Dendritic cell treated with granulocyte-macrophage colony-stimulating factor and Interleukin-4, amounts not matched to agents 40 ng/mL and 50 ng/mL, for 4 days (primary cell): ENCODE results near the gene LMOD2.

Experiments used
- H3K27ac Mint-ChIP-seq: one replicate; pipeline ENCODE4 v1.8.0; 2022; ENCODE audit warnings: mild to moderate bottlenecking, mixed read lengths
- H3K27me3 Mint-ChIP-seq: one replicate; pipeline ENCODE4 v1.8.0; 2022; ENCODE audit warnings: mild to moderate bottlenecking, mixed read lengths
- H3K36me3 Mint-ChIP-seq: one replicate; pipeline ENCODE4 v1.8.0; 2022; ENCODE audit warnings: low read depth, mixed read lengths
- H3K4me1 Mint-ChIP-seq: one replicate; pipeline ENCODE4 v1.8.0; 2022; ENCODE audit warnings: low read depth, mixed read lengths
- H3K4me3 Mint-ChIP-seq: one replicate; pipeline ENCODE4 v1.8.0; 2022; ENCODE audit warnings: mild to moderate bottlenecking, moderate library complexity, mixed read lengths
- H3K9me3 Mint-ChIP-seq: one replicate; pipeline ENCODE4 v1.8.0; 2022; ENCODE audit warnings: mixed read lengths
- intact Hi-C: fragments of 100-400 bp; cut with micrococcal nuclease; formaldehyde crosslinking; loops from one replicate; pipeline ENCODE4 v1.15.0; 2022

Gene LMOD2

DNA sequence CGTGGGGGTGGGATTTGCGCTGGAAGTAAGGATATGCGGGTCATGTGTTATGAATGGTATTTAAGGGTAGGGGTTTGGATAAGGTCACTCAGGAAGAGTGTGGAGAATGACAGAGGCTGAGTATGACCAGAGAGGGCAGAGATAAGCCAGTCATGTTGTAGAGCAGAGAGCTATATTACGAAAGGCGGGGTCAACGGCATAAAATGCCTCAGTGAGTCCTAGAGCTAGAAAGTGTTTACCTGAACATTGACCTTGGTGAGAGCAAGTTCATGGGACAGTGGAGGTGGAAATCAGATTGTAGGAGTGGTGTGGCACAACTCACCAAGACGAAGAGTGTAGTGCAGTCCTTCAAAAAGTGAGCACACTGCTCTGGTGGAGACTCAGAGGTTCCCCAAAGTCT, 13.8 kb downstream of the LMOD2 start:
- H3K36me3 Mint-ChIP-seq: no peaks in the 10 kb centered on the region
- H3K9me3 Mint-ChIP-seq: no peaks in the 10 kb centered on the region
- H3K4me1 Mint-ChIP-seq: no peaks in the 10 kb centered on the region
- H3K27me3 Mint-ChIP-seq: peaks cover 2% of the 10 kb centered on the region
- H3K27ac Mint-ChIP-seq: no peak overlapping the region
- H3K4me3 Mint-ChIP-seq: no peak overlapping the region
- intact Hi-C loops: no loop called here

DNA sequence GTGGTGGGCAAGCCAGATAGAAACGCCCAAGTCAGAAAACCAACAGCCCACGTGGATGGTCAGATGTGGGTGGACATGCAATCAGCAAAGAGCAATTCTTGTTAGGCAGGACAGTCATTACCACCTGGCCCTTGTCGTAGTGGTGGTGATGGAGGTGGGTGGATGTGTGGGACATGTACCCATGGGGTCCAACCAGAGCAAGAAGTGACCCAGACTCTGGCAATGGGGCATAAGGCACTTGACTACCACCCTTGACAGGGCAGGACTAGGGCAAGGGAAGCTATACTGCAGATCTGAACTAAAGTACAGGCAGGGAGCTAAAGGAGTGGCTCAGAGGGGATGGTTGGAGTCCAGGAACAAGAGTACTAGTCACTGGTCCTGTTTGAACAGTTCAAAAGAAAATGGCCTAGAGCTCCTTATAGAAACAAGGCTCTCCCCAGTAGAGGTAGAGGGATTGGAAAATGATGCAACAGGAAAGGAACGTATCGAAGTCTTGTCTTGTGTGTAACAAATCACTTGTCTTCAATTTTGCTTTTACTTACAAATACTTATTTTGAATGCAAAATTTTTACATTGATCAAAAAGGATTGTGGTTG, 17.6 kb downstream of the LMOD2 start:
- Mint-ChIP-seq H3K4me1 (no peaks in the 10 kb centered on the region), H3K4me3 (no peak overlapping the region), H3K9me3 (no peaks in the 10 kb centered on the region), H3K27me3 (no peaks in the 10 kb centered on the region), H3K36me3 (no peaks in the 10 kb centered on the region), H3K27ac (no peak overlapping the region)
- intact Hi-C loops: no loop called here

DNA sequence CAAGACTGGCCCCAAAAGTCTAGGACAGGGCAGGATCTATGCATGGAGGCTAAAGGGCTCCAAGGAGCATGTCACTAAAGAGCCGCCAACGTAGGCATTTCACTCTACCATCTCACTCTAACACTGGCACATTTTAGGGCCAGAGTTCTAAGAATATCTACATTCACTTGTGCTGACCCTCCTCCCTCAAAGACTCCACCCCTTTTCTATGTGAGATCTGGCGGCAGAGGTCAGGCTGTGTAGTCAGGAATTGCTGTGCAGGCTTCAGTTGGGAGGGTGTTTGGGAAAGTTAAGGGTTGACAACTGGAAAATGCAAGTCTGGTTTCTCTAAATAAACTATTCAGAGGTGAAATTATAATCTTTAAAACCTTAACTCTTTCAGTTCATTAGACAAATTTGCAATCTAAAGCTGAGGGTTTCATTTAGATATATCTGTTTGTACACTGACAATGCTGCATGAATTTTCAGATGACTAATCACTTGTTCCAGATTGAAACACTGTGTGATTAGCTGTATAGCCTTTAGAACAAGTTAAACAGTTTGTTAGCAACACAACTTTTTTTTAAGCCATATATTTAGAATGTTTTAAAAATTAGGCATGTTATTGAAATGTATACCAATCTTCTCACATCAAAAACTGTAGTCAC, 18.2 kb downstream of the LMOD2 start:
- Mint-ChIP-seq H3K4me3 (no peak overlapping the region), H3K36me3 (peaks cover 3% of the 10 kb centered on the region), H3K27ac (no peak overlapping the region), H3K4me1 (no peaks in the 10 kb centered on the region), H3K9me3 (no peaks in the 10 kb centered on the region), H3K27me3 (no peaks in the 10 kb centered on the region)
- intact Hi-C loops: no loop called here

DNA sequence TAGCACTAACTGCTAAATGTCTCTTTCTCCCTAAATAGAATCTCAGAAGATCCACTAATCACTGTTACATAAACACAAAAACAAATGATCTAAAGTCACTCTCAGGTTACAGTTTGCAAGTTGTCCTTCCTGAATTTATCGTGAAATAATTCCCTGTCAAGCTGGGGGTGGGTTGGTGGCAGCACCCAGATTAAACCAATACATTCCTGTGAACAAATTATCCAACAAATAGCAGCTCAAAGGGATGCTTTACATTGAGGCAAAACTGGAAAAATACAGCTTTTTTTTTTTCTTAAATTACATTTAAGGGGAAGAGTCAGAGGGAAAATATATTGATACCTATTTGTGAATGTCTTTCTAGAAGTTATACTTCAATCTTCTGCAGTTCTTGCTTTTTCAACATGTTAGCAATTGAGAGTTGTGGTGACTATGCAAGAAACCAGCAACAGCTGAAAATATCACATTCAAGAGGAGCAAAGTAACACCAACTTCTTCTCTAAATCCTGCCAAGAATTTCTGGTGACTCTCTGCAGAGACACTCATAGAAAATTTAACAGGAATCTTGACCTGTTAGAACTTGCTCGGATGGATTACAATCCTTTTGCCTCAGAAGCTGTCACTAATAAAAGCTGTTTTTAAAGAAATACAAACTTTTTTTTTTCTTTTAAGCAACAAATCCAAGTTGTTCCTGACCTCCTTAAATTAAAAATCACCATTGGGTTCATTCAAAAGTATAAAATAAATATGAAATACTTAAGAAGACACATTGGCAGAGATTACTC, 18.9 kb downstream of the LMOD2 start:
- intact Hi-C loops: no loop called here
- H3K9me3 Mint-ChIP-seq: no peaks in the 10 kb centered on the region
- H3K4me1 Mint-ChIP-seq: no peaks in the 10 kb centered on the region
- no peaks in the 10 kb centered on the region for H3K27me3 Mint-ChIP-seq
- no peak overlapping the region for H3K4me3 Mint-ChIP-seq
- peaks cover 8% of the 10 kb centered on the region for H3K36me3 Mint-ChIP-seq
- H3K27ac Mint-ChIP-seq: no peak overlapping the region

DNA sequence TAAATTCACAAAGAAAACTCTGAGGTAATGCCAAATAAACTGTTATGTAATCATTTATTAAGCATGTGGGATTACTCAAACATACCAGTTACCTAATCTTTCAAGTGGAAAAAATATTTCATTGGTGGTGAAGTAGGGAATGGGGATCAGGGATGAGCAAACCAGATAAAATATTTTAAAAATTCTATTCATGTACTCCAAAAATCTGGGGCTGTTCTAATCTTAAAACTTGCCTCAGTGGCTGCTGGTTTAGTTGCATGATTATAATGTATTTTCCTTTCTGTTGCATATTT, 19.5 kb downstream of the LMOD2 start:
- H3K36me3 Mint-ChIP-seq: peaks cover 8% of the 10 kb centered on the region
- H3K9me3 Mint-ChIP-seq: no peaks in the 10 kb centered on the region
- no peak overlapping the region for H3K27ac Mint-ChIP-seq
- intact Hi-C loops: no loop called here
- no peak overlapping the region for H3K4me3 Mint-ChIP-seq
- no peaks in the 10 kb centered on the region for H3K4me1 Mint-ChIP-seq
- H3K27me3 Mint-ChIP-seq: no peaks in the 10 kb centered on the region

DNA sequence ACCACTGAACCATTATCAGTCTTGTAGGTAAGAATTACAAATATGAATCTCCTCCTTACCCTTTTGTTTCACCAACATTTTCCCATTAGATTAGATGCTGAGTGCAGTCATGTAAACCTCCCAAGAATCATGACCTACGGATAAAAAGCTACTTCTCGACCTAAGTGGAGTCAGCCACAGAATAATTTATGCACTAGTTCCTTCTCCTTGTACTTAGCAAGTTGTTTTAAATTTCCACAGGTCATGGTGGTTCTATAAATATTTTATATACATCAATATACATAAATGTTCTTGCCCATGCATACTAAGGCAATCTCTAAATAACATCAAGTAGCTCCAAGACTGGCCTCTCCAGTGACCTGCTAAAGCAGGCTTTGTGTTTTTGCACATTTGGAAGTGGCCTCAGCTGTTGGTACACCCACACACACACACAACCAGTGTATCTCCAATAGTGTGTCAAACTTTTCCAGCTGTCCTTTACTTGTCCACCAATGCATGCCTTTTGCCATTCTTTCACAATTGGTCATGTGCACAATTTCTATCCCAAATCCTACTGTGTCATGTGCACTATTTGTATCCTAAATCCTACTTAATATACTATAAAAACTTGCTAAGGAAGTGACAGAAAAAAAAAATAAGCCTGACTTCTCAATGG, 21.5 kb downstream of the LMOD2 start:
- H3K36me3 Mint-ChIP-seq: peaks cover 8% of the 10 kb centered on the region
- no peak overlapping the region for H3K4me3 Mint-ChIP-seq
- no peaks in the 10 kb centered on the region for H3K27me3 Mint-ChIP-seq
- H3K4me1 Mint-ChIP-seq: no peaks in the 10 kb centered on the region
- H3K9me3 Mint-ChIP-seq: no peaks in the 10 kb centered on the region
- no peak overlapping the region for H3K27ac Mint-ChIP-seq
- intact Hi-C loops: no loop called here

DNA sequence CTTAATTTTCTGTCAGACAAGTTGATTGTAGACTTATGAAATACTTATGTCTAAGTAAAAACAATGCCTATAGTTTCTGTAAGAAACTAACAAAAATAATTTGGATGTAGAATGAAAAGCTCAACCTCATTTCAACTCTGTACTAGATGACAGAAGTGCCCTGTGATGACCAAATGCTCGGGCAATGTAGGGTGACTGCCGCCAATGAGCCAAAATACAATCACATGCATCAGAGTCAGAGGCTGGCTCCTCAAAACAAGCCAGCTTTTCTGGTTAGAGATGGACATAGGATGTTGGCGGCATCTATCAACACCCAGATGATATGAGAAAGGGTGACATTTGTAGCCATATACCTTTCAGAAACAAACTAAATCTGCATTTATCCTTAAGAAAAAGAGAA, 23.9 kb downstream of the LMOD2 start:
- no peaks in the 10 kb centered on the region for H3K9me3 Mint-ChIP-seq
- peaks cover 21% of the 10 kb centered on the region for H3K36me3 Mint-ChIP-seq
- no peak overlapping the region for H3K27ac Mint-ChIP-seq
- H3K27me3 Mint-ChIP-seq: no peaks in the 10 kb centered on the region
- intact Hi-C loops: loop anchor here (10.0 kb wide), 1 partner anchor 185 kb away; no protein-coding TSS in a partner anchor
- H3K4me1 Mint-ChIP-seq: no peaks in the 10 kb centered on the region
- no peak overlapping the region for H3K4me3 Mint-ChIP-seq

DNA sequence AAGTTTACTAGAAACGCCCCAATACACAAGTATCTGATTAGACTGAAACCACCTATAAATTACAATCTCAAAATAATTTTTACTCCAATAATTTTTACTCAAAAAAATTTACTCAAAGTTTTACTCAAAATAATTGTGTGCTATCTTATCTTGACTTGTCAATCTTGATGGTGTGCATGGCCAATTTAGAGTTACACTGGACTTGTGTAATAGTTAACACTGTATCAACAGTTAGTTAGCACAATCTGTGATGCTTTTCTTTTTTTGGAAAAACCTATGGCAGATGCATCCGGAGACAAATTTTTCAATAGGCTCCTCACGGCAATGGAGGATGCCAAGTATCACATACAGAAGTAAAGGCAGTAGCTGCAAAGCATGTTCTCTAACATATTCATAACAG, 24.9 kb downstream of the LMOD2 start:
- Mint-ChIP-seq H3K9me3 (no peaks in the 10 kb centered on the region), H3K27me3 (no peaks in the 10 kb centered on the region), H3K4me3 (no peak overlapping the region), H3K4me1 (peaks cover 6% of the 10 kb centered on the region), H3K27ac (no peak overlapping the region), H3K36me3 (peaks cover 30% of the 10 kb centered on the region)
- intact Hi-C loops: loop anchor here (10.0 kb wide), 1 partner anchor 186 kb away; no protein-coding TSS in a partner anchor

DNA sequence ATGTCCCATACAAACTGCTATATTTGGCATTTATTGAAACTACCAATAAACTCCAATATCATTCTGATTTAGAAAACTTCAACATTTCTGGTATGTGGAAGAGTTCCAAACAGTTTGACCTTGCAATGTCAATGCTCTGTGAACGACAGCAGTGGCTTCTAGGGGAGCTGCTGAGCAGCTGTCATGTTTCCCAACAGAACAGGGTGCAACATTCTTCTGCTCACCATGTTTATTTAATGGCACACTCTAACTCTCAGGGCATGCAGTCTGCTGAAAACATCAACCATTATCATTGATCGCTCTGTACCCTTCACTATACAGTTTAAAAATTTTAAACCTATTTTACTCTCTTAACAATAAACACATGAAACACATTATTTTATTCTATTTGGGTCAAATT, 25.9 kb downstream of the LMOD2 start:
- H3K4me1 Mint-ChIP-seq: peaks cover 6% of the 10 kb centered on the region
- H3K36me3 Mint-ChIP-seq: peaks cover 30% of the 10 kb centered on the region
- no peak overlapping the region for H3K4me3 Mint-ChIP-seq
- H3K9me3 Mint-ChIP-seq: no peaks in the 10 kb centered on the region
- intact Hi-C loops: loop anchor here (10.0 kb wide), 1 partner anchor 187 kb away; no protein-coding TSS in a partner anchor
- H3K27me3 Mint-ChIP-seq: no peaks in the 10 kb centered on the region
- H3K27ac Mint-ChIP-seq: no peak overlapping the region

DNA sequence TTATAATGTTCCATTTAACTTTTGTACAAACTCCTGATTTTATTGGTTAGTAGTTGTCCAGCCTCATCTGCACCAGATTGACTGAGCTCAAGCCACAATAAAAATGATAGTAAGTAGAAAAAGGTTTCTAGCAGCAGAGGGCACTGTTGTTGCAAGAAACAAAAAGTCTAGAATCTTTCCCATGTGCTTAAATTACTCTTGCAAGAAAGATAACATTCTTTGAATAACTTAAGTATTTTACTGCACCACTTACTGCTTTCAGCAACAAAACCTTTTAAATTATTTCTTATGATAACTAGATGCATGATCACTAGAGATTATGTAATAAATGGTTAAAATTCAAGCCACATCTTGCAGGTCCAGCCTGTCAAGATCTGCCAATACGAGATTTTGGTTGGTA, 27.0 kb downstream of the LMOD2 start:
- intact Hi-C loops: loop anchor here (2.0 to 10.0 kb wide), 3 partner anchors 182 to 190 kb away; no protein-coding TSS in a partner anchor
- Mint-ChIP-seq H3K27ac (no peak overlapping the region), H3K4me1 (peaks cover 6% of the 10 kb centered on the region), H3K4me3 (no peak overlapping the region), H3K36me3 (peaks cover 41% of the 10 kb centered on the region), H3K27me3 (no peaks in the 10 kb centered on the region), H3K9me3 (no peaks in the 10 kb centered on the region)

DNA sequence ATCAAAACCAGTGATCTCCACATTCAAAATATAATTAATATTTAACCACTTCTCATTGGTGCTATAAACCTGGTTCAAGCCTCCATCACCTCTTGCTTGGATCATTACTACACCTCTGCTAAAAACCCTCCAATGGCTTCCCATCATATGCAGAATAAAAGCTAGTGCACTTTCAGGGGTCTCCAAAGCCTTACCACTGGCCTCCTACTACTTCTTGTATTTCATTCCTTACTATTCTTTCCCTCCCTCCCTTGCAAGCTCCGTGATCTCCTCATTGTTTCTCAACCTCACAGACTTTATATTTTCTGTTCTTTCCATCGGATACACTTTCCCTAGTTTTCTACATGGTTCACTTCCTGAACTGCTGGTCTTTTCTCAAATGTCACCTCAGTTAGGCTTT, 31.5 kb downstream of the LMOD2 start:
- intact Hi-C loops: loop anchor here (10.0 kb wide), 1 partner anchor 192 kb away; no protein-coding TSS in a partner anchor
- peaks cover 6% of the 10 kb centered on the region for H3K4me1 Mint-ChIP-seq
- H3K9me3 Mint-ChIP-seq: no peaks in the 10 kb centered on the region
- H3K36me3 Mint-ChIP-seq: peaks cover 57% of the 10 kb centered on the region
- no peaks in the 10 kb centered on the region for H3K27me3 Mint-ChIP-seq
- no peak overlapping the region for H3K27ac Mint-ChIP-seq
- H3K4me3 Mint-ChIP-seq: no peak overlapping the region

DNA sequence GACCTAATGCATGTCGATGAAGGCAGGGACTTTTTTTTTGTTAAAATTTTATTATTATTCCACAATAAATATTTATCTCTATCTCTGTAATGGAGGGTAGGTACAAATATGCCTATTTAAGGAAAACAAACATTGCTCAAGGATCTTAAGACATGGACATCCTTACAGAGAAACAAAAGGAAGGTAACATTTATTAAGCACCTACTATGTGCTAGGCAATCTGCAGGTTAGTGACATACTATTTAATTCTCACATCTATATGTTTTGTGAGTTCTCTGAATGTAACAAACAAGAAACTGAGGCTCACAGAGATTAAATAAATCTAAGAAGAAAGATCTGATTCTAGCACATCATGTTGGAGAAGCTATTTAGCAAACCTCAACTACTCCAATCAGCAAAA, 32.1 kb downstream of the LMOD2 start:
- Mint-ChIP-seq H3K9me3 (no peaks in the 10 kb centered on the region), H3K4me3 (no peak overlapping the region), H3K36me3 (peaks cover 62% of the 10 kb centered on the region), H3K27ac (no peak overlapping the region), H3K27me3 (no peaks in the 10 kb centered on the region), H3K4me1 (peaks cover 6% of the 10 kb centered on the region)
- intact Hi-C loops: loop anchor here (10.0 kb wide), 1 partner anchor 193 kb away; no protein-coding TSS in a partner anchor

DNA sequence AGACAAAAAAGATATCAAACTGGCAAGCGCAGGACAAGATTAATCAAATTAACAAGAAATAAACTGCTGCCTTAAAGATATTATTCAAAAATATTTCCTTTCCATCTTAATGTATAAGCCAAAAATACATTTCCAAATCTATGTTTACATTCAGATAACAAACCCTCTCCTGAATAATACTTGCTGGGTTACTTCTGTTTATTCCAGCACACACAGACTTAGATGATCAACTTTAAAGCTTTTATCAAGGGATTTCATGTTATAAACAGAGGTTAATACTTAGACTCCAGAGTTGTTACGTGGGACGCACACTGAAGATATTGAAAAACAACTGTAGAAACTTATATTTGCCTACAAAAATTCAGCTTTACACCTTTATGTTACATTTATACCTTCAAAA, 33.6 kb downstream of the LMOD2 start:
- Mint-ChIP-seq H3K4me1 (peaks cover 6% of the 10 kb centered on the region), H3K27ac (no peak overlapping the region), H3K27me3 (no peaks in the 10 kb centered on the region), H3K9me3 (no peaks in the 10 kb centered on the region), H3K36me3 (peaks cover 55% of the 10 kb centered on the region), H3K4me3 (no peak overlapping the region)
- intact Hi-C loops: loop anchor here (10.0 kb wide), 1 partner anchor 194 kb away; no protein-coding TSS in a partner anchor

DNA sequence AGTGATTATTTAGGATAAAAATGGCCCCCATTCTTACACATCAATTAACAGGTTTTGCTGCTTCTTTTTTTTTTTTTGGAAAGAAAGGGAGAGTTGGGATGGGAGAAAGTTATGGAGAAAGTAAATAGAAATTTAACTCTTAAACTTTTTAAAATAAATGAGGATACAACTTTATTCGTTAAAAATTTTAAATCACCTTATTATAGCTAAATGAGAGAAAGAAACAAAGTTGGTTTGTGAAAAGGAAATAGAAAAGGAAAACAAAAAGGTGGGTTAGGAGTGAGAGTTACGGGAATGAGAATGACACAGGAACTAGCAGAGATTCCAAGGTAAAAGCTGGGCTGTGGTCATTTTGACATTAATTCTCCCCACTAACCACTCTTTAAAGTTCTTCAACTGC, 34.9 kb downstream of the LMOD2 start:
- intact Hi-C loops: no loop called here
- Mint-ChIP-seq H3K4me1 (no peaks in the 10 kb centered on the region), H3K27ac (no peak overlapping the region), H3K4me3 (no peak overlapping the region), H3K9me3 (no peaks in the 10 kb centered on the region), H3K36me3 (peaks cover 55% of the 10 kb centered on the region), H3K27me3 (no peaks in the 10 kb centered on the region)
